RCC 7860 (cell line): ENCODE data around the gene OLFM4.

ENCODE experiments used
- DNase-seq: peaks from one replicate; pipeline ENCODE4 v3.0.0-alpha.2; 2015; ENCODE audit warnings: low spot score
- FAIRE-seq: peaks from 2 replicates; lab custom pipeline; 2012; peaks lifted over from hg19 to GRCh38; lab: Jason Lieb, UNC

Gene OLFM4, protein sequence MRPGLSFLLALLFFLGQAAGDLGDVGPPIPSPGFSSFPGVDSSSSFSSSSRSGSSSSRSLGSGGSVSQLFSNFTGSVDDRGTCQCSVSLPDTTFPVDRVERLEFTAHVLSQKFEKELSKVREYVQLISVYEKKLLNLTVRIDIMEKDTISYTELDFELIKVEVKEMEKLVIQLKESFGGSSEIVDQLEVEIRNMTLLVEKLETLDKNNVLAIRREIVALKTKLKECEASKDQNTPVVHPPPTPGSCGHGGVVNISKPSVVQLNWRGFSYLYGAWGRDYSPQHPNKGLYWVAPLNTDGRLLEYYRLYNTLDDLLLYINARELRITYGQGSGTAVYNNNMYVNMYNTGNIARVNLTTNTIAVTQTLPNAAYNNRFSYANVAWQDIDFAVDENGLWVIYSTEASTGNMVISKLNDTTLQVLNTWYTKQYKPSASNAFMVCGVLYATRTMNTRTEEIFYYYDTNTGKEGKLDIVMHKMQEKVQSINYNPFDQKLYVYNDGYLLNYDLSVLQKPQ

DNA sequence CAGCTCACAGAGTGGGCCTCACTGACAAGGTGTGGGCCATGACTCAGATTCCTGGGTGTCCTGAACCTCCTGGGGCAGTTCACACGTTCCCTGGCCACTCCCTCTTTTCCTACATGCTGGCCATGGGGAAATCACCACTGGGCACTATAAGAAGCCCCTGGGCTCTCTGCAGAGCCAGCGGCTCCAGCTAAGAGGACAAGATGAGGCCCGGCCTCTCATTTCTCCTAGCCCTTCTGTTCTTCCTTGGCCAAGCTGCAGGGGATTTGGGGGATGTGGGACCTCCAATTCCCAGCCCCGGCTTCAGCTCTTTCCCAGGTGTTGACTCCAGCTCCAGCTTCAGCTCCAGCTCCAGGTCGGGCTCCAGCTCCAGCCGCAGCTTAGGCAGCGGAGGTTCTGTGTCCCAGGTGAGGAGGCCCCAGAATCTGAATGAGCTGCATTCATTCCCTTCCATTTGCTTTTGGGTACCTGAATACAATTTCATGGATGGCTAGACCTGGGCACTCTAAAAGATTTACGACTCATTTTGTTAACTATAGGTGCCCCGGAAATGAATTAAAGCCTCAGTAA is at the start of gene OLFM4:
TSS of gene OLFM4 (plus strand) at position 177 of the 567 bp plus-strand sequence. CDS start at position 201, 24 bp downstream.
- DNase-seq, result no peak

DNA sequence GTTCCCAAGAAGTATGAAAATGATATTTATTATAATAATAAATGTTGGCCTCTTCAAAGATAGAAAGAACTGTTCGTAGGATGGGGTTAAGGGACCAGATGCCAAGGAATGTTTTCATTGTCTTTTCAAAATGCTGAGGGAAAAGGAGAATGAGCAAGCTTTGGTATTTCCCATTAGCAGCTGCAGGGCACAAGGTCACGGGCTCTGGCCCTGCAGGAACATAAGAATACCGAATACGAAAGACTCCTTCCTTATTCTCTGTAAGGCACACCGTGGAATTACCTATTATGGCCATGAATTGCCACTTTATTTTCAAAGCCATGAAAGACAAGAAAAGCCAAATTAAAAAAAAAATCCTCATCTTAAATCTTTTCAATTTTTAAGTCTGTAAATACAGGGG is 49.6 kb upstream of the OLFM4 start:
- no peak for FAIRE-seq
- no peak for DNase-seq

More for the DNA sequence above, at the start of gene OLFM4:
- FAIRE-seq, result no peak

DNA sequence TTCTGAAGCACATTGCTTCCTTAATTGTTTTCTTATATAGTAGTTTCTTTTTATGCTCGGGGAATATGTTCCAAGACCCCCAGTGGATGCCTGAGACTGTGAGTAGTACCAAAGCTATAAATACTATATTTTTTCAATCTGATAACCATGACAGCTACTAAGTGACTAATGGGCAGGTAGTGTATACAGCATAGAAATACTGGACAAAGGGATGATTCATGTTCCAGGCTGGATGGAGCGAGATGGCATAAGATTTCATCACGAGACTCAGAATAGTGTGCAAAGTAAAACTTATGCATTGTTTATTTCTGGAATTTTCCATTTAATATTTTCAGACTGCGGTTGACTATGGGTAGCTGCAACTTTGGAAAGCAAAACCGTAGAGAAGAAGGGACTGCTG is 47.9 kb upstream of the OLFM4 start:
- no peak for FAIRE-seq
- no peak for DNase-seq

DNA sequence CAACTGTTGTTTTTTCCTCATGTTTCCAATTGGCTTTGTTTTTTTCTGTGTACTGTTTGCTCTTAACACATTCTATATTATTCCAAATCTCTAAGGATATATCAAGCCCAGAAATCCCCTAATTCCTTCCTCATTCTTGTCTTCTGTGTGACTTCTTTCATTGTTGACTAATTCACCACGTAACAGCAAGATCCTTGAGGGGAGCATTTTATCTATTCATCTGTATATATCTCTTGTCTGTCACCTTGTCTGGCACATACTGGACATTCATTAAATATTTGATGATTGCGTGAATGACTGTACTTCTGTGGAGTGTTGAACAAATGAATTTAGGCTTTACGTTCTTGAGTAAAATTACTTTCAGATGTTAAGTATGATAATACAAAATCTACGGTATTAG is 44.8 kb upstream of the OLFM4 start:
- no peak for DNase-seq
- no peak for FAIRE-seq

DNA sequence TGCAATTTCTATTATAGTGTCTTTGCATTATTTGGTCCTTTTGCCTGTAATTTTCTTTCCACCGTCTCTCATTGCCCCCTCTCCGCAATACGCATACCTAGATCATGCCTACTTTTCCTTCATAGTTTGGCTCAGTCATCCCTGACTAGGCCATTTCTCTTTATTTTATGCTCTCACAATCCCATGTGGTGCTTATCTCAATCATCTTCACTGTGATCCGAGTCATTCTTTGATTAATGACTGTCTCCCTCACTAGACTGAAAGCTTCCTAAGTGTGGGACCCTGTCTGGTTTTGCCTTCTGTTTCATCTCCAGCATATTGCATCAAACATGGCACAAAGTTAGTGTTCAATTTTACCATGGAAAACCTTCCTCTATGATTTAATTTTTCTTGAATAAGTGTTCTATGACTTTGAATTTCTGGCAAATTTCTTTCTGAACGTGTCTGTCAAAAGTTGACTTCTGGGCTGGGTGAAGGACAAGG is 43.7 kb upstream of the OLFM4 start:
- FAIRE-seq, result no peak
- no peak for DNase-seq

DNA sequence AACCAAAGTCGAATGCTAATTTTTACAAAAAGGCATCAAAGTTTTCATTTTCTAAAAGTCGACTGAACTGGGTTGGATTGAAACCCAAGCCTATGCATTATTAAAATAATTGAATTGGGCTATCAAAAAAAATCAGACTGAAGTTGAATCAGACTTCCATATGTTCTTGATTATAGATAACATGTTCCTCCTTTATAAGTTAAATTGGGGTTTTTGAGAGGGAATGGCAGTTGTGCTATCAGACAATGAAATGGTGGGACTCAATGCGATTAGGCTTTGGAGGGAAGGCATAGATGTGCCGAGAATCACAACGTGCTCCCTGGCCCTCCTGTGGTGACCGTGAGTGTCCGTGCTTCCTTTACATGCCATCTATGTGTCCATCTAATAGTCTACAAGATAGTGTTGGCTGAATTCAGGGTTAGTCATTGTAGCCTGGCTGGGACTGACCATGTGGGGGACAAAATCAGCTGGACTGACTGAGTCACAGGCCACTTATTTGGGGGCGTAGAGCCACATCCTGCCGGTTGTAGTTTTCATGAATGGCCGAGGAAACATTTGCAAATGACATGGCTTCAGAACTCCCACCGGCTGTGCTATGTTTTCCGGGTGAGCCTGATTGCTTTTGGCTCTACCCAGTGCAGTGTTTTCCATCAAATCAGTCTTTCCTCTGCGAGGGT is 37.1 kb upstream of the OLFM4 start:
- DNase-seq, result no peak
- no peak for FAIRE-seq

DNA sequence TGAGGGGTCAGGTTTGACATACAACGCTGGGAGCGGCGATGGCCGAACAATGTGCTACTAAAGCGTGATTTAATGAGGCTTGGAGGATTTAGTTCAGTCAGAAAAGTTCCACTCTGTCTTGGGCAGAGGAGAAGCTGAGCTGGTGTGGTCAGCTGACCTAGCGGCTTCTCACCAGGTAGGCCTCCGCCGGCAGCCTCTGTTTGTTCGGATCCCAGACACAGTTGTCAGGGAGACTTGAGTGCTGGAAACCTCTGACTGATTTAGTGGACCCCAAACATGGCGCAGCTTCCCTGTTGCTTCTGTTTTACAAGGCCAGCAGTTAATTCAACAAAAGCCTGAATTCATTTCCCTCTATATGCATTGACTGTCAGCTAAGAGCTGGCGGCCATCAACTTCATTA is 36.5 kb upstream of the OLFM4 start:
- DNase-seq (no peak), FAIRE-seq (no peak)

DNA sequence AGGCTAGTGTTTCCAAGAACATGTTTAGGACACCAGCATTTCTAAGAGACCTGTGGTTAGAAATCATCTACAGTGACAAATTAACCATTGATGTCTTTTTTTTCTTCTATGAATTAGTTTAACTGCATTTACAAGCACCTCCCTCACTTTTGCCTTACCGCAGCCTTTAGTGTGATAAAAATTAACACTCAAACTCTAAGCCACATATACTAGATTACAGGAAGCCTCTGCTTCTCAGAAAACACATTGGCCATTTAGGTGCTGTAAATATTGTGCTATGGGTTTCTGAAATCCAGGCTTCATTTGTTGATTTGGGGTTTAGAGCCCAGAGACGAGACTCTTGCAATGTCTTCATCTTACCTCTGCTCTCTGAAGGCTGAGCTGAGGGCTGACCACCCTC is 34.6 kb upstream of the OLFM4 start:
- DNase-seq (no peak), FAIRE-seq (no peak)

DNA sequence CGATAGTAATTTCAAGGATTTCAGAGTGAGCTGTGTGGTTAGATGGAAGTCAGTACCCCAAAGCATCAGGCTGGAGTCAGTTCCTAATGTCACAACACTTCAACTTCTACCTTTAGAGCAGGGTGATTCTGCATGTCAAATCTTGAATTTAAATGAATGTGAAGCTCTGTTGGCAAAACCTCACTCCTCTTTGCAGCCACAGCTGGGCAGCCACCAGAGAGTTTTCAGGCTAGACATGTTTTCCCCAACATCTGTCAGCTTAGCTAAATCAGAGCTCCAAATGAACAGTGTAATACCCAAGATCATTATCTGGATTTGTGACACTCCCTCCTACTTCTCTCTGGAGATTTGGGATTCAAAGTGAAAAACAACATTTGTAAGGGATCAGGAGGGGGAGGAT is 33.7 kb upstream of the OLFM4 start:
- FAIRE-seq (no peak), DNase-seq (no peak)

DNA sequence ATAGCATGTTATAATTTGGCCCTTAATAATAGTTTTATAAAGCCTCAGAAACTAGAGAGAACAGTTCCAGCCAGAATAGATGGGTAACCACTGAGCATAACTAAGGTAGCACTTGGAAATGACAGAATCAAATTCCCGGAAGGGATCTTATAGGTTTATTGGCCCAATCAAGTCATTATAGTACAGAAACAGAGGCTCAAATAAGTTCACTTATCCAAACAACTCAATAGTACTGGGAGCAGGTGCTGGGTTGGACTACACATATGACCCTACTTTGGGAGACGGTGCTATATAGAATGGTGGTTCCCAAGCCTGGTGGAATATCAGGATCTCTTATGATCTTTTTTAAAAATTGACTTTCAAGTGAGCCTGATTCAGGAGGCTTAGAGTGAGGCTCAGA is 32.7 kb upstream of the OLFM4 start:
- FAIRE-seq, result no peak
- DNase-seq, result no peak

DNA sequence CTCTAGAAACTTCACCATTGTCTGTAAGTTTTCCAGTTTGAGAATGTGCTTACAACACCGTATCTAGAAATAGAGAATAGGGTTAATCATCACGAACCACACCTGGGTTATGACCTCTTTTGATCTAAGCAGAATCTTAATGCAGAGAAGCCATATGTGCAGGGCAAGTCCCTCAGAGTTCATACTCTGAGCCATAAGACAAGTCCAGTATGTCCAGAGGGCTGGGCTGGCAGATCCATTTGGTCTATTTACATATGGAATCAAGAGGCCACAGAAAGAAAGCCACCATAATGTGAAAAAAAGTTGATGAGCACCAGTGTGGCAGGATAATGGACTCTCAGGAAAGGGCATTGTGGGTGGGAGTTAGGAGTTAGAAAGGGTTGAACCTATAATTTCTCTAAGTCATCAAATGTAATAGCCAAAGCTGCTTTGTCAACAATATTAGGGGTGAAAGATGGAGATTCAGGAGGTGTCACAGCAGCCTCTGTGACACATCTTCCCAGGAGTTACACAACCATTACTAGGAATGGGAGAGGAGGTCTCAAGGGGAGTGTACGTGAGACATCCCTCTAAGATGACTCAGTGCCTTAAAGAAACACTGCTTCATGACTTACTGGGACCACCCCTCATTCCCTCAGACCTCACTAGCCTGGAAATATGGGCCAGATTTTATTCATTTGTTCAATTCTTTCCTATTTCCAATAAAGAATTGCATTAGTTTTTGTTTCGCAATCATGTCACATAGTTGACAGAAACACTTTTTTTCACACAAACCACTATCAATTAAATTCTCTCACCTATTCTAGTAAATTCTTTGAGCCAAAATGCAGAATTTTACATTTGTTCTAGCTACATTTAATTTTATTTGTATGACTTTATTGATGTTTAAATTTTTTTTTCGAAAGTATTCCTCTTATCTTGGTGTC is 30.4 kb upstream of the OLFM4 start:
- DNase-seq (no peak), FAIRE-seq (no peak)

DNA sequence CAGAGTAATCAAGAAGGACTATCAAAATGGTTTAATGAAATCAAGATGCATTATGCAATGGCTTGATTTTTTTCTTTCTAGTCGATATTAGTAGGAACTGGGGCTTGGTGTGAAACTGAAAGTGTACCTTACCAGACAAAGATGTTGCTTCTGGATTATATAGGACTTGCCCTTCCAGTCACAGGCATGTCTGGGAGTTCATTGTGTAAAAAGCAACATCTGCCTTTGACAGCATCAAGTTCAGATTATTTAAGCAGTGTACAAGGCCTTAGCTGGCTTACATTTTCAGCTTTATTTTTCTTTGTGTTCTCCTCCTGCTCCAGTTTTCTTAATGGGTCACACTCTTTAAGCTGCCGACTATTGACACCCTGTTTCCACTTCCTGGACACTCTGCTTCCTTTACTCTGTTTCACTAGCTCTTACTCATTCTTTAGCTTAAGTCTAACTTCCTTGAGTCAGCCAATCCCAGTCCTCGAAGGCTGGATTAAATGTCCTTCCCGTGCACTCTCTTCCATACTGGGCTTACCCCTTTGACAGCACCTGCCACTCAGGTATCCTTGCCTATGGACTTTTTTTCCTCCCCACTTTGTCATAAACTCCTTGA is 29.4 kb upstream of the OLFM4 start:
- DNase-seq (no peak), FAIRE-seq (no peak)

DNA sequence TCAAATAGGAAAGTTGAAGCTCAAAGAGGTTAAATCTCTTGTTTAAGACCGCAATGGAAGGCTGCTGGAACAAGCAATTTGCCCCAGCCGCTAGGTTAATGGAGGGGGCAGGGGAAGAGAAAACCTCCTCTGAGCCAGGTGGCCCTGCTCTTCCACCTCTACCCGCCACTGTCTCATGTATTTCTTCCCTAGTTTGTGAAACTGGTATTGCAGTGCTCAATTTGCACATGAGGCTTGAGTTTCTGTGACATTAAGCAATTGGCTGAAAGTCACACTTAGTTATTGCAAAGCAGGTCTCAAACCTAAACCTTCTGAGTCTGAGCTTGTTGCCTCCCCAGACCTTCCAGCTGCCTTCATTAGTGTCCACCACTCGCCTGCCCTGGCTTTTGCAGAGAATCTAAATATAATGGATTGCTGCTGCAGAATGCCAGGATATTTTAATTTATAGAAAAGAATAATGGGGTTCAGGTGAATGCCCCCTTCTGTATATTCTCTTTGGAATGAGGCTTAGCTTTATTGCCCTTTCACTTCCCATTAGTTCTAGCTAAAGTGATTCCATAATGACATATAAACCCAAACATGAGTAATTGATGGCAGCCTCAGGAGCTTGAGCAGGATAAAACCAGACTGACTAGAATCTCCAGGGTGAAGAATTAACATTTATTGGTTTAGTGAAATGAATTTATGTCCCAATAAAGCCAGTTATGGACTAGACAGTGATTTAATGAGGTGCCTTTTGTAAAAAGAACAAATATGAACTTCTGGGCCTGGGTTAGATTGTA is 27.0 kb upstream of the OLFM4 start:
- DNase-seq (no peak), FAIRE-seq (no peak)

DNA sequence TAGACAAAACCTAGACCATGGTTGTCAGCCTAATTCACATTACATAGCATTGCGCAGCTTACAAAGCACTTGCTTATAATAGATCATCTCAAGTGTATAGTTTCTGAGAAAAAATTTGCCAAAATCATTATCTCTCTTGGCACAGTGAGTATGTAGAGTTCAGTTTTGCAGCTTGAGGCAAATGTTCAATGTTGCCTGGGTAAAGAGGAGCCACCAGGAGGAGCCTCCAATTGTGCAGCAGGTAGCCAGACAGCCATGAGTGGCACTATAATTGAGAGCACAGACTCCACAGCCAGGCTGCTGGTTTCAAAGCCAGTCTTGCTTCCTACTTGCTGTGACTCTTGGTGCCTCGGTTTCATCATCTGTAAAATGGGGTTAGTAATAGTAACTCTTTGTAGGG is 24.0 kb upstream of the OLFM4 start:
- FAIRE-seq (no peak), DNase-seq (no peak)

DNA sequence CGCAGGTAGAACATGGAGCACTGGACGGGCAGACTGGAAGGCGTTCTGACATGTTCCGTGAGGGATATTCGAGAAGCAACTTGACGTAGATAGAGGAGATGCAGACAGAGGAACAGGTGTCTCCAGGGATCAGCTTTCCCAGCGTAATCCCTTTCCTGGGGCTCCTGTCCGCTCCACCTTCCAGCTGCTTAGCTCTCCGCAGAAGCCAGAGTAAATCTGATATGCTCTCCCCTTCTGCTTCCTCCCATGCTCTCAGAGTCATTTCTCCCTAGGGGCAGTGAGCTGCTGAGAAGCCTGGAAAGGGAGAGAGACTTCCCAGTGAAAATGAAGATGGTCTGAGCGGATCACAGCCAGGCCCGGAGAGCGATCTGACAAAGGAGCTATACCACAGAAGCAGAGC is 23.0 kb upstream of the OLFM4 start:
- DNase-seq, result no peak
- FAIRE-seq, result no peak

DNA sequence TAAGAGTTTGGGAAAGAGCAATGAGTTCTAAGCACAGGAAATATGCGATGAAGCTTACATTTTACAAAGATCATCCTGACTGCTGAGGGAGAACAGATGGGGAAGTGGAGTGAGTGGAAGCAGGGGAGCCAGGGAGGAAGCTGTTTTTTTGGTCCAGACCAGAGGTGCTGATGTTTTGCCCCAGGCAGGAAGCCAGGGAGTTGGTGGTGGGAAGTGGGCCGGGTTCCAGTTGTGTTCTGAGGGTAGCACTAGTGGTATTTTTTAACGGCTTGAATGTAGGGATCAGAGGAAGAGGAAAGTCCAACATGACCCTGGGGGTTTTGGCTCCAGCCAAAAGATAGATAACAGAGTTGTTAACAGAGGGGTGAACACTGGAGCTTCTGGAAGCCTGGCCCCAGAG is 20.7 kb upstream of the OLFM4 start:
- no peak for DNase-seq
- no peak for FAIRE-seq

DNA sequence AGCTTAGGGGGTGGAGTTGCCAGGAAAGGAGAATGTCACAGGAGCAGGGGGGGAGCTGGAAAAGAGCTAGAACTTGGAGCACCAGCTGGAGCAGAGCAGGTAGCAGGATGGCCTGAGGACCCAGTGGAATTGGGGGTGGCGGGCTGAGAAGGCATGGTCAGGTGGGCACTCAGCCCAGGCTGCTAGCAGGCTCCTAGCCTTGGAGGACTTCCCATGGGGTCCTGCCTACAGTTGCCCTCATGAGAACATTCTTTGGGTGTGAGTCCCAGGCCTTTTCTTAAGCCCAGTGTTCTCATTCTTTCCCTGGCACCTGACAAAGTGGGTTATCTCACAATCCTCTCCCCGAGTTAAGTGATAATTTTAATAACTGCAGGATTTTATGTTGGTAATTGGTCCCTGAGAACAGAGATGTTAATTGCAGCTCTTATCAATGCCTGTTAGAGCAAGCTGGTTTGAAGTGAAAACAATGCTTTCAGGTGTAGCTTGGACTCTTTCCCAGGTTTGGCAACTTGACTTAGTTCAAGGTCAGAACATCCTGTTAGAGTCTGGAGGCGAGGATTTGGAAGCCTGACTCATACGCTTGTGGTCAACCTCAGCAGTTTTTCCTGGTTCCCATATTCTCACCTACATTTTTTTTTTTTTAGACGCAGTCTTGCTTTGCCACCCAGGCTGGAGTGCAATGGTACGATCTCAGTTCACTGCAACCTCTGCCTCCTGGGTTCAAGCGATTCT is 18.1 kb upstream of the OLFM4 start:
- DNase-seq (no peak), FAIRE-seq (no peak)

DNA sequence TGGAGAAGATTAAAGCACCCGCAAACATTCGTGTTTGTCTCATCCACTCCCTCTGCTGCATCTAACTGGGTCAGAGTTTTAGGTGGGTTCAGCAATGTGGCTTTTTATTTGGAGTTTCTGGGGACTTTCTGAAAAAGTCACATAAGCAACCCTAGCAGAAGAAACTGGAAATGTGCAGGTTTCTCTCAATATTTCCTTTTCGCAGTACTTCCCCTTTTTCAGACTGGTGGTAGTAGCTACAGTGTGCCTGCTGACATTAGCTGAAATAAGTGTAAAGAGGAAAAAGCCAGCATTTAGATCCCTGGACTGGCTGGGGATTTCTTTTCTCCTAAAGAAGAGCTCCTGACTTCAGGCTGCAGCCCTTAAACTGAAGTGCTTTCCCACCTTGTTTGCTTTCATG is 15.9 kb upstream of the OLFM4 start:
- FAIRE-seq, result no peak
- DNase-seq, result no peak

DNA sequence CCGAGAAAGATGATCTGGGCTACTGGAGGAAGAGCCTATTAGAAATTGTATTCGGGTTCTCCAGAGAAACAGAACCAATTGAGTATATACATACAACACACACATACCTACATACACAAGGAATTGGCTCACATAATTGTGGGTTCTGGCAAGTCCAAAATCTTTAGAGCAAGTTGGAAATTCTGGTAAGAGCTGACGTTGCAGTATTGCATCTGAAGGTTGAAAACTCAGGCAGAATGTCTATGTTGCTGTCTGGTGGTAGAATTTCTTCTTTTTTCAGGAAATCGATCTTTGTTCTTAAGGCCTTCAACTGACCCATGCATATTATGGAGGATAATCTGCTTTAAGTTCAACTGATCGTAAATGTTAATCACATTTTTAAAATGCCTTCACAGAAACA is 15.5 kb upstream of the OLFM4 start:
- no peak for FAIRE-seq

More for the DNA sequence above, 15.5 kb upstream of the OLFM4 start:
- DNase-seq, result no peak
